MCF 10A (cell line): Measurements from ENCODE around the gene RNF111. TPM values are rescaled to one million over a fixed set of nuclear protein-coding genes. Genes with fewer than 3 reads are reported as not detected.

Source experiments
- BruUV-seq: library from RNA; stranded (reverse); fragments of 400-500 nt; replicated peaks from 2 replicates; lab custom pipeline; 2021; lab: Mats Ljungman, UMichigan
- CTCF ChIA-PET: fragments of 300-600 bp; sonication (Branson Sonifier 250); formaldehyde crosslinking; extraction: SDS; loops from one replicate; lab custom pipeline; 2021; ENCODE audit warnings: antibody characterized with exemption, inconsistent platforms; lab: Yijun Ruan, JAX
- POLR2A ChIA-PET: fragments of 300-600, 350-650 bp; sonication (Branson Sonifier 250); formaldehyde crosslinking; extraction: SDS; loops from one replicate; lab custom pipeline; 2020; ENCODE audit warnings: antibody characterized with exemption, inconsistent platforms; lab: Yijun Ruan, JAX
- DNase-seq: peaks from one replicate; pipeline ENCODE4 v3.0.0-alpha.2; 2018; ENCODE audit not compliant: unreplicated experiment
- H3K27ac Mint-ChIP-seq: one replicate; pipeline ENCODE4 v1.8.0; 2022; ENCODE audit warnings: mild to moderate bottlenecking, low read depth, mixed read lengths; ENCODE audit not compliant: unreplicated experiment
- H3K27me3 Mint-ChIP-seq: one replicate; pipeline ENCODE4 v1.8.0; 2022; ENCODE audit warnings: mixed read lengths; ENCODE audit not compliant: insufficient read depth, unreplicated experiment
- H3K36me3 Mint-ChIP-seq: one replicate; pipeline ENCODE4 v1.8.0; 2022; ENCODE audit warnings: mild to moderate bottlenecking, moderate library complexity, mixed read lengths; ENCODE audit not compliant: insufficient read depth, unreplicated experiment
- H3K4me1 Mint-ChIP-seq: one replicate; pipeline ENCODE4 v1.8.0; 2022; ENCODE audit warnings: mixed read lengths; ENCODE audit not compliant: insufficient read depth, unreplicated experiment
- H3K4me3 Mint-ChIP-seq: one replicate; pipeline ENCODE4 v1.8.0; 2022; ENCODE audit warnings: mild to moderate bottlenecking, moderate library complexity, mixed read lengths; ENCODE audit not compliant: unreplicated experiment
- H3K9me3 Mint-ChIP-seq: one replicate; pipeline ENCODE4 v1.8.0; 2022; ENCODE audit warnings: mixed read lengths; ENCODE audit not compliant: unreplicated experiment
- CTCF ChIP-seq: fragments of 200-600 bp; IDR thresholded peaks from one replicate; pipeline ENCODE4 v1.8.0; 2022; ENCODE audit warnings: antibody characterized with exemption, mild to moderate bottlenecking; ENCODE audit not compliant: unreplicated experiment
- intact Hi-C: fragments of 100-400 bp; cut with micrococcal nuclease; formaldehyde crosslinking; loops from 2 replicates; pipeline ENCODE4 v1.14.1; 2022
- total RNA-seq: library from RNA; stranded (reverse); gene quantifications from 2 replicates; pipeline ENCODE4 v1.2.3, GENCODE V29; 2022

Gene RNF111
- total RNA-seq, 1 experiment from 2014 or later = 29.2 TPM

DNA sequence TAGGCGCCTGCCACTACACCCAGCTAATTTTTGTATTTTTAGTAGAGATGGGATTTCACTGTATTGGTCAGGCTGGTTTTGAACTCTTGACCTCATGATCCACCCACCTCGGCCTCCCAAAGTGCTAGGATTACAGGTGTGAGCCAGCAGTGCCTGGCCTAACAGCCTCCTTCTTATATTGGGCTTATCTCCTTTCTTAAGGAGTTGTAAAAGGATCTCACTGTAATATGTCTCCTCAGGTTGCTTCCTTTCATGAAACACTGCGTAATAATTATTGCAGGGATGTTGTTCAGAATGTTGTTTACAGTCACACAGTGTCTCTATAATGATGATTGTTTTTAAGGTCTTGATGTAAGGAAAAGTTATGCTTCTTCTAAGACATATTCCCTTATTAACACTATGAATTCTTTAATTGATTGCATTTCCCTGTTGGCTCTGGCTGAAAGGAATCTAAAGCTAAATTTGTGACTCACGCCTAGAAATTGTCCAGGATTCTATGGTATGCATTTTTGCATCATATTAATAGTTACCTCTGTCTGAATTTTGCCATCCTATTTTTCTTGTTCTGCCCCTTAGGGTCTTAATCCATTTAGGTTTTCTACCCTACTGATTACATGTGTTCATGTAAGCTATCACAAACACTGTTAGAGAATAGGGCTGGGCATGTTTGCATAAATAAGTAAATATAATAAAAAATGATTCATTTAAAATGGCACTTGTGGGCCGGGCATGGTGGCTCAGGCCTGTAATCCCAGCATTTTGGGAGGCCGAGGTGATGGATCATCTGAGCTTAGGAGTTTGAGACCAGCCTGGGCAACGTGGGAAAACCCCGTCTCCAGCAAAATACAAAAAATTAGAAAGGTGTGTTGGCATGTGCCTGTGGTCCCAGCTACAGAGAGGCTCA, 24.5 kb upstream of the RNF111 start:
- Mint-ChIP-seq H3K27ac (no peak overlapping the region), H3K4me1 (peaks cover 6% of the 10 kb centered on the region), H3K9me3 (no peaks in the 10 kb centered on the region), H3K36me3 (no peaks in the 10 kb centered on the region), H3K27me3 (no peaks in the 10 kb centered on the region), H3K4me3 (no peak overlapping the region)
- ChIA-PET POLR2A (interaction anchor here (0.9 to 1.7 kb wide), 2 partner anchors 29 to 689 kb away, joined by 4 read pairs; partner anchors contain the start of gene SLTM), CTCF (interaction anchor here (0.6 to 1.6 kb wide), 3 partner anchors 16 to 137 kb away, joined by 3 to 5 read pairs (median 3); no protein-coding TSS in a partner anchor)
- DNase-seq = no peak
- BruUV-seq = no TSS peak
- no peak for TF ChIP-seq CTCF
- intact Hi-C loops = no loop called here

DNA sequence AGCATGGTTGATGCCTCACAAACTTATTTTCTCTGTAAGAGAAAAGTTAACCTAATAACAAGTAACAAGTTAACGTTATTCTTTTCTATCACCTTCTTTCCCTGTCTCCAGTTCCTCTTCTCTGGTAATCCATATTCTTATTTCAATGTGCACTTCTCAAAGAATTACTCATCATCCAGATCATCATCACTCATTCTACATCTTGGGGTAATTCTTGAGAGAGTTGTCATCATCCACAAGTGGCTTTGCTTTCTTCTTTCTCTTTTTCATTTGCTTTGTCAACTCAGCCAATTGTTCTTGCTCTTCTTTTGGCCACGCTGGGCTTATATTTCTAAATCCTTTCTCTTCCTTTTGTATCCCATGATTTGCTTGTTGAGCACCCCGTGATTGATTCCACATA, 20.8 kb upstream of the RNF111 start:
- H3K27ac Mint-ChIP-seq = no peak overlapping the region
- CTCF ChIA-PET = interaction anchor here (2.2 to 3.0 kb wide), 2 partner anchors 8 to 11 kb away, joined by 5 to 16 read pairs; no protein-coding TSS in a partner anchor
- no peaks in the 10 kb centered on the region for H3K27me3 Mint-ChIP-seq
- no peak overlapping the region for H3K4me3 Mint-ChIP-seq
- BruUV-seq = no TSS peak
- no peaks in the 10 kb centered on the region for H3K9me3 Mint-ChIP-seq
- intact Hi-C loops = no loop called here
- no peak for TF ChIP-seq CTCF
- DNase-seq = no peak
- POLR2A ChIA-PET = no interaction called here
- peaks cover 6% of the 10 kb centered on the region for H3K4me1 Mint-ChIP-seq
- no peaks in the 10 kb centered on the region for H3K36me3 Mint-ChIP-seq

DNA sequence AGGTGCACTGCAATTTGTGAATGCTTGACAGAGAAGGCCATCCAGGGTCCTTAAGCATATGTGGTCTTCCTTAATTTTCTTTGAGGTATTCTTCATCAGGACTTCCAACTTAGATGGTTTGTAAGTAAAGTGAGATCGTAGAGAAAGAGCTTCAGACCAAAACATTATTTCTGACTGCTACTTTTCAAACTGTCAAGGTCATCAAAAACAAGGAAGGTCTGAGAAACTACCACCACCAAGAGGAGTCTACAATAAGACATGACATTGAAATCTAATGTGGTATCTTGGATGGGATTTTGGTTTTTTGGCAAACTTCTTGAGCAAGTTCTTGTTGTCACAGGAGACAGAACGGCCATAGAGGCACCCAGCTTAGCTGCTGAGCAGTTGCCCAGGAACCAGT, 20.0 kb upstream of the RNF111 start:
- ChIA-PET POLR2A (interaction anchor here (0.7 kb wide), 1 partner anchor 16 kb away, joined by 3 read pairs; no protein-coding TSS in a partner anchor), CTCF (interaction anchor here (0.6 to 3.0 kb wide), 4 partner anchors 9 to 523 kb away, joined by 3 to 16 read pairs (median 4); no protein-coding TSS in a partner anchor)
- intact Hi-C loops = no loop called here
- no peak for DNase-seq
- Mint-ChIP-seq H3K27ac (no peak overlapping the region), H3K9me3 (no peaks in the 10 kb centered on the region), H3K4me3 (no peak overlapping the region), H3K36me3 (no peaks in the 10 kb centered on the region), H3K4me1 (peaks cover 6% of the 10 kb centered on the region), H3K27me3 (no peaks in the 10 kb centered on the region)
- TF ChIP-seq CTCF = no peak
- BruUV-seq = no TSS peak

GRCh38 chr15:58977887-58978286, 9.6 kb upstream of the RNF111 start:
- Mint-ChIP-seq H3K4me3 (no peak overlapping the region), H3K36me3 (no peaks in the 10 kb centered on the region), H3K27ac (no peak overlapping the region), H3K4me1 (no peaks in the 10 kb centered on the region), H3K27me3 (no peaks in the 10 kb centered on the region), H3K9me3 (no peaks in the 10 kb centered on the region)
- ChIA-PET CTCF (interaction anchor here (0.8 to 1.2 kb wide), 3 partner anchors 21 to 553 kb away, joined by 3 to 4 read pairs (median 3); no protein-coding TSS in a partner anchor), POLR2A (no interaction called here)
- no TSS peak for BruUV-seq
- no peak for DNase-seq
- intact Hi-C loops = no loop called here
- TF ChIP-seq CTCF = no peak
